ENCODE measurements around the gene KLHDC7B. TPM values are rescaled to one million over a fixed set of nuclear protein-coding genes. Genes with fewer than 3 reads are reported as not detected.

KLHDC7B gene
- polyA plus RNA-seq, 1 experiment: 0.04 TPM

GRCh38 chr22:50542416-50542927 is 3.2 kb upstream of the KLHDC7B start:
- no peaks in the 10 kb centered on the region; the same call in 1 of the 2 replicates for H3K9me3 ChIP-seq (ENCODE audit: control insufficient read depth, insufficient read depth, low read length)
- no peak overlapping the region for H3K27ac ChIP-seq (ENCODE audit: low read depth, low read length)
- ChIA-PET POLR2A (interaction anchor here (0.6 to 0.7 kb wide), 2 partner anchors 11 to 17 kb away, joined by 3 read pairs; partner anchors contain the start of gene SCO2), CTCF (interaction anchor here (0.9 kb wide), 1 partner anchor 20 kb away, joined by 3 read pairs; the partner anchor contains the start of gene SYCE3)
- no peak for TF ChIP-seq CTCF (IDR thresholded peaks at IDR 0.05; ENCODE audit: low read depth, low read length)
- no peak overlapping the region for H3K4me3 ChIP-seq (ENCODE audit: low read depth, low read length)
- no peak for DNase-seq (ENCODE audit: low read depth, low spot score)
- peaks cover 15% of the 10 kb centered on the region for H3K27me3 ChIP-seq (ENCODE audit: control insufficient read depth, insufficient read depth, low read length)

- no peak overlapping the region for H3K27ac ChIP-seq (ENCODE audit: low read depth, low read length)
- peak; percentile 61 for TF ChIP-seq CTCF (IDR thresholded peaks at IDR 0.05; ENCODE audit: low read depth, low read length)
- peaks cover 31% of the 10 kb centered on the region for H3K27me3 ChIP-seq (ENCODE audit: control insufficient read depth, insufficient read depth, low read length)
- H3K9me3 ChIP-seq (ENCODE audit: control insufficient read depth, insufficient read depth, low read length): no peaks in the 10 kb centered on the region; the same call in 1 of the 2 replicates
- H3K4me3 ChIP-seq (ENCODE audit: low read depth, low read length): peak overlapping the region; percentile 31; the same call in 1 of the 2 replicates
- ChIA-PET POLR2A (no interaction called here), CTCF (interaction anchor here (1.8 kb wide), 1 partner anchor 19 kb away, joined by 8 read pairs; the partner anchor contains the start of gene SYCE3)
- no peak for DNase-seq (ENCODE audit: low read depth, low spot score)
These were observed 1.5 kb upstream of the KLHDC7B start for GRCh38 chr22:50544078-50544745.

- ChIA-PET CTCF (interaction anchor here (1.8 kb wide), 1 partner anchor 18 kb away, joined by 8 read pairs; the partner anchor contains the start of gene SYCE3), POLR2A (no interaction called here)
- Histone ChIP-seq H3K27ac (ENCODE audit: low read depth, low read length) (no peak overlapping the region), H3K27me3 (ENCODE audit: control insufficient read depth, insufficient read depth, low read length) (peaks cover 37% of the 10 kb centered on the region), H3K4me3 (ENCODE audit: low read depth, low read length) (no peak overlapping the region), H3K9me3 (ENCODE audit: control insufficient read depth, insufficient read depth, low read length) (no peaks in the 10 kb centered on the region; the same call in 1 of the 2 replicates)
- no peak for TF ChIP-seq CTCF (IDR thresholded peaks at IDR 0.05; ENCODE audit: low read depth, low read length)
- no peak for DNase-seq (ENCODE audit: low read depth, low spot score)
These were observed 899 bp upstream of the KLHDC7B start for GRCh38 chr22:50544746-50545253.

- no peaks in the 10 kb centered on the region; the same call in 1 of the 2 replicates for H3K9me3 ChIP-seq (ENCODE audit: control insufficient read depth, insufficient read depth, low read length)
- no peak overlapping the region for H3K27ac ChIP-seq (ENCODE audit: low read depth, low read length)
- no peak overlapping the region for H3K4me3 ChIP-seq (ENCODE audit: low read depth, low read length)
- H3K27me3 ChIP-seq (ENCODE audit: control insufficient read depth, insufficient read depth, low read length): peaks cover 51% of the 10 kb centered on the region
- POLR2A ChIA-PET: no interaction called here
- no peak for TF ChIP-seq CTCF (IDR thresholded peaks at IDR 0.05; ENCODE audit: low read depth, low read length)
- no peak for DNase-seq (ENCODE audit: low read depth, low spot score)
- CTCF ChIA-PET: interaction anchor here (1.1 to 1.8 kb wide), 4 partner anchors 16 to 74 kb away, joined by 4 to 8 read pairs (median 5); partner anchors contain the start of genes SCO2 and SYCE3
These were observed 895 bp downstream of the KLHDC7B start for GRCh38 chr22:50546326-50547262.

Data from AG04450 (cell line).